Testis (tissue), 2 donors: Measurements from ENCODE around the gene RPS6KA3.

Source experiments
- CTCF ChIP-seq, 3 experiments: fragments of 450-650 bp in 2 of 3; fragments of 200-600 bp in 1 of 3; sonication (generic) in 1 of 3; IDR thresholded peaks; one replicate each; pipeline ENCODE4 v1.5.1; 2016 to 2019; ENCODE audit warnings: antibody characterized with exemption in 3 of 3, mild to moderate bottlenecking in 2 of 3, moderate library complexity in 1 of 3
- POLR2A ChIP-seq: fragments of 450-650 bp; IDR thresholded peaks from one replicate; pipeline ENCODE4 v1.6.1; 2017; ENCODE audit warnings: antibody characterized with exemption, mild to moderate bottlenecking, moderate library complexity

GRCh38 chrX:20269848-20270561, 3.3 kb upstream of the RPS6KA3 start:
- no peak for TF ChIP-seq CTCF (IDR thresholded peaks at IDR 0.05)
- no peak for TF ChIP-seq POLR2A
